H1 (cell line): ENCODE measurements around the gene TAF4.
"Not testable (repeated sequence)": the region's sequence is repeated elsewhere in the genome, so short reads cannot be mapped to it uniquely, and the experiment has no call there.

ENCODE experiments used
- BRCA1 ChIP-seq: IDR thresholded peaks from 2 replicates; pipeline ENCODE4 v1.6.1; 2012; ENCODE audit warnings: low read depth, low read length, improper control_type of control experiment
- TAF1 ChIP-seq: IDR thresholded peaks from 2 replicates; pipeline ENCODE4 v1.6.1; 2011; ENCODE audit warnings: mild to moderate bottlenecking, low read depth, low read length
- TF ChIP-seq, protein P1 (sequence below), 3 experiments: IDR thresholded peaks; 1 replicate in 2 of 3; 2 replicates in 1 of 3; pipeline versions ENCODE4 v1.5.1 to v1.6.1; 2011; ENCODE audit warnings: low read length in 3 of 3, mild to moderate bottlenecking in 3 of 3, inconsistent platforms in 2 of 3, low read depth in 1 of 3, moderate library complexity in 1 of 3; ENCODE audit not compliant: insufficient read depth in 1 of 3; ENCODE audit errors: control extremely low read depth in 1 of 3
- TF ChIP-seq, protein P2 (sequence below): IDR thresholded peaks from 2 replicates; pipeline ENCODE4 v1.6.1; 2011; ENCODE audit warnings: low read length, improper control_type of control experiment

DNA sequence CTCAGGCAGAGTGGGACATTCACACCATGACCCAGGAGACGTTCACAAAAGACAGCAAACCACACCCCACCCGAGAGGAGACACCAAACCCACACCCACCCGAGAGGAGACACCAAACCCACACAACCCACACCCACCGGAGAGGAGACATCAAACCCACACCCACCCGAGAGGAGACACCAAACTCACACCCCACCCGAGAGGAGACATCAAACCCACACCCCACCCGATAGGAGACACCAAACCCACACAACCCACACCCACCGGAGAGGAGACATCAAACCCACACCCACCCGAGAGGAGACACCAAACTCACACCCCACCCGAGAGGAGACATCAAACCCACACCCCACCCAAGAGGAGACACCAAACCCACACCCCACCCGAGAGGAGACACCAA is 84.0 kb downstream of the TAF4 start:
- TF ChIP-seq, protein P1, sequence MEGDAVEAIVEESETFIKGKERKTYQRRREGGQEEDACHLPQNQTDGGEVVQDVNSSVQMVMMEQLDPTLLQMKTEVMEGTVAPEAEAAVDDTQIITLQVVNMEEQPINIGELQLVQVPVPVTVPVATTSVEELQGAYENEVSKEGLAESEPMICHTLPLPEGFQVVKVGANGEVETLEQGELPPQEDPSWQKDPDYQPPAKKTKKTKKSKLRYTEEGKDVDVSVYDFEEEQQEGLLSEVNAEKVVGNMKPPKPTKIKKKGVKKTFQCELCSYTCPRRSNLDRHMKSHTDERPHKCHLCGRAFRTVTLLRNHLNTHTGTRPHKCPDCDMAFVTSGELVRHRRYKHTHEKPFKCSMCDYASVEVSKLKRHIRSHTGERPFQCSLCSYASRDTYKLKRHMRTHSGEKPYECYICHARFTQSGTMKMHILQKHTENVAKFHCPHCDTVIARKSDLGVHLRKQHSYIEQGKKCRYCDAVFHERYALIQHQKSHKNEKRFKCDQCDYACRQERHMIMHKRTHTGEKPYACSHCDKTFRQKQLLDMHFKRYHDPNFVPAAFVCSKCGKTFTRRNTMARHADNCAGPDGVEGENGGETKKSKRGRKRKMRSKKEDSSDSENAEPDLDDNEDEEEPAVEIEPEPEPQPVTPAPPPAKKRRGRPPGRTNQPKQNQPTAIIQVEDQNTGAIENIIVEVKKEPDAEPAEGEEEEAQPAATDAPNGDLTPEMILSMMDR (IDR thresholded peaks at IDR 0.05; ENCODE audit: control extremely low read depth in 1 of 3, insufficient read depth in 1 of 3, low read depth in 1 of 3, low read length in 3 of 3): not testable (repeated sequence)
- not testable (repeated sequence) for TF ChIP-seq TAF1, BRCA1
- TF ChIP-seq, protein P2, sequence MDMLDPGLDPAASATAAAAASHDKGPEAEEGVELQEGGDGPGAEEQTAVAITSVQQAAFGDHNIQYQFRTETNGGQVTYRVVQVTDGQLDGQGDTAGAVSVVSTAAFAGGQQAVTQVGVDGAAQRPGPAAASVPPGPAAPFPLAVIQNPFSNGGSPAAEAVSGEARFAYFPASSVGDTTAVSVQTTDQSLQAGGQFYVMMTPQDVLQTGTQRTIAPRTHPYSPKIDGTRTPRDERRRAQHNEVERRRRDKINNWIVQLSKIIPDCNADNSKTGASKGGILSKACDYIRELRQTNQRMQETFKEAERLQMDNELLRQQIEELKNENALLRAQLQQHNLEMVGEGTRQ: not testable (repeated sequence)
